CD4-positive, alpha-beta T cell treated with Interleukin-15 for 4 hours (primary cell): Measurements from ENCODE around the gene L1CAM.
A peak's percentile ranks its signal among the peaks of the same experiment; 100 is the strongest.

Experiments used
- DNase-seq: peaks from one replicate; pipeline ENCODE4 v3.0.0-alpha.2; 2020; ENCODE audit warnings: low spot score

L1CAM gene

GRCh38 chrX:153902385-153902784 lies 16.4 kb upstream of the L1CAM start:
- no peak for DNase-seq

DNA sequence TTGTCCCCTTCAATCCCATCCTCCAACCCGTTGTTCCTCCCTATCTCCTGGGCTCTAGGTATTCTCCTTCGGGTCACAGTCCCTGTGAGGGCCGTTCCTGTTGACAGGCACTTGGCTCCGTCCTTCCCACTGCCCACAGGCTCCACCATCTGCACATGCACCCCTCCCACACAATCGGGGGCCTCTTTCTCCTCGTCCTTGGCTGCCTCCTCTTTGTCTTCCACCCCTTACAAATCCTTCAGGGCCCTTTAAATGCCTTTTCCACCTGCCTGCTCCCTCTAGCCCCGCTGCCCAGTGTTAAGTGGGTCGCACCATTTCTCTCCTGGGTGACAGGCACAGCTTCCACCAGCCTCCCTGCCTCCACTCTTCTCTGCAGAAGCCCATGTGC lies 15.8 kb upstream of the L1CAM start:
- DNase-seq = no peak

DNA sequence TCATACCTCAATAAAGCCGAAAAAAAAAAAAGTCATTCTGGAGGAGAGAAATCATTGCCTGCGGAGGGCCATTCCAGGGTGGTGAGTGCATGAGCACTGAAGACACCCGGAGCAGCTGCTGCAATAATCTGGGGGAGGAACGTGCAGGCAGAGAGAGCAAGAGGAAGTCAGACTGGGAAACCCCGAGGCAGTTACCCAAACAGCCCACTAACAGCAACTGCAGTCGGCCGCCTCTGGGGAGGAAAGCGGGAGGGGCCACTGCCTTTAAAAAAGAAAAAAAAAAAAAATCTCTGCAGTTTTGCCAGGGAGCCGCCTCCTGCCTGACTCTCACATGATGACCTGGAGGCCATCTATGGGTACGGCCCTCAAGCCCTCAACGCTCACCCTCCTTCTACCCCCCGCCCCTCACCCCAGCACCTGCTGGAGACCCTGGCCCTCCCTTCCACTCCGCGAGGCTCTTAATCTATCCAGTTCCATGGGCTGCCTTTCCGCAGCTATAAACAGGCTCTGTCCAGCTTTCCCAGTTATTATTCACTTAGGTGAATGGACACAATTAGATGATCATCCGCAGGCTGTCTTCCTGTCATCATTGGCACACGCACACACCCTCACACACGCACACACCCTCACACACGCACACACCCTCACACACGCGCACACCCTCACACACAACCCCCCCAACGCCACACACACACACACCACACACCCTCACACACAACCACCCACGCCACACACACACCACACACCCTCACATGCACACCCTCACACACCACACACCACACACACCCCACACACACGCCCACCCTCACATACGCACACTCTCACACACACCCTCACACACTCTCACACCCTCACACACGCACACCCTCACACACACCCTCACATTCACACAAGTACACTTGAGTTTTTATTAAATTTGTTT lies 15.1 kb upstream of the L1CAM start:
- peak; percentile 55 for DNase-seq

- no peak for DNase-seq
Observed at GRCh38 chrX:153897899-153898298, 11.9 kb upstream of the L1CAM start.

GRCh38 chrX:153889123-153889522 lies 3.1 kb upstream of the L1CAM start:
- DNase-seq = no peak

DNA sequence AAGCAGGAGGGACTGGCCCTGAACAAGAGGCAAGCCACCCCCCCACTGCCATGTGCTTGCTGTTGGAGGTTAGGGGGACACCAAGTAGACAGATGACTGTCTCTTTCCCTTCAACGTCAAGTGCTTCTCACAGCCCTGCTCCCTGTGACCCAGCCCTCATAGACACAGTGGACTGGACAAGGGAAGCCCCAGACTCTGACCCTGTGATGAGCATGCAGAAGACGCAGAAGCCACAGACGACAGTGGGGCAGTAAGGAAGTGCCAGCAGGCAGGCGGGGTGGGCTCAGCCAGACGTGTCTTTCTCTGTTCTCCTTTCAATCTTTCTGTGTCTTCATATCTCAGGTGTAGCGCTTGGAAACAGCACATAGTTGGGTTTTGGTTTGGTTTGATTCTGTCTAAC lies 2.4 kb upstream of the L1CAM start:
- DNase-seq = no peak

- no peak for DNase-seq
Observed at GRCh38 chrX:153887385-153887784, 1.4 kb upstream of the L1CAM start.

- DNase-seq = no peak
Observed at GRCh38 chrX:153886915-153887314, 942 bp upstream of the L1CAM start.

GRCh38 chrX:153885208-153885787 lies 675 bp downstream of the L1CAM start:
- DNase-seq = no peak

GRCh38 chrX:153884590-153884989 lies 1.4 kb downstream of the L1CAM start:
- no peak for DNase-seq

DNA sequence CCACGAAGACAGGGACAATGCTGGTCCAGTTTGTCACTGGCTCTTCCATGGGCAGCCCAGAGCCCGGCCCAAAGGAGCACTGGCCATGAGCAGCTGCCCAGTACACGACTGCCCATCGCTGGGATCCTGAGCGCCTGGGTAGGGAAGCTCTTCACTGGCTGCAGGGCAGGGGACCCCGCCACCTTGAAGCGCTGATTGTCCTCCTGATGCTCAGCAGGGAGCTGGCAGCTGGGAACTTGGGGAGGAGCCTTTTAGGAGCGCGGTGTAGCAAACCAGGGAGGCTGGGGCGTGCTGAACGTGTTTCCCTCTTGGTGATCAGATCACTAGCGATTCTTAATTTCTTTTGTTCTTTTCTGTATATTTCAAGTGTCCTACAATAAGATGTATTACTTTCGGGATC lies 1.8 kb downstream of the L1CAM start:
- DNase-seq = no peak

DNA sequence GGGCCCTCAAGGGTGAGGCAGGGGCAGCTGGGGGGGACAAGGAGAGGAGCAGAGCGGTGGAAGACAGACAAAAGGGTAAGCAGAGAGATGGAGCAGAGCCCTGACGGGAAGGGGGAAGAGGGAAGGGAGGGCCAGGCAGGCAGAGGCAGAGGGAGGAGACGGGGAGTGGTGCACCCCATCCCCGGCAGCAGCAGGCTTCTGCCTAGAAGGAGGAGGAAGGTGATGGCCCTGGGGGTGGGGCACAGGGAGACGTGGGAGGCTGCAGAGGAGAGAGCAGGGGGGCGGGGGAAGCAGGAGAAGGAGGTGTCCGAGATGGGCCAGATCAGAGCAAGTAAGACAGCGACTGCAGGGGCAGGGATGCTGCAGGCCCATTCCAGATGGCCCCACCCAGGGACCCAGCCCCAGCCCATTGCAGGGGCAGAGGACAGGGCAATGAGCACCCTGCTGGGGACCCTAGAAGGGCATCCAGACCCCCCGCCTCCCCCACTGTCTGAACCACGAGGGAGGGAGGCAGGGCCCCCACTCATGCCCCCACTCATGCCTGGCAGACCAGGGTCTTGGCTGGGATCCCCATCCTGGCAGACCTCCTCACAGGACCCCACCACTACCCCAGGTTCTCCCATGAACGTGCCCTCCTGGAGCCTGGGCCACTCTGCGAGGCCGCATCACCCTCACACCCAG lies 2.7 kb downstream of the L1CAM start:
- no peak for DNase-seq

GRCh38 chrX:153882557-153882956 lies 3.4 kb downstream of the L1CAM start:
- no peak for DNase-seq

GRCh38 chrX:153882086-153882498 lies 3.9 kb downstream of the L1CAM start:
- DNase-seq = no peak

GRCh38 chrX:153881281-153881680 lies 4.7 kb downstream of the L1CAM start:
- no peak for DNase-seq

- DNase-seq = no peak
Observed at GRCh38 chrX:153880440-153880815, 5.5 kb downstream of the L1CAM start.

DNA sequence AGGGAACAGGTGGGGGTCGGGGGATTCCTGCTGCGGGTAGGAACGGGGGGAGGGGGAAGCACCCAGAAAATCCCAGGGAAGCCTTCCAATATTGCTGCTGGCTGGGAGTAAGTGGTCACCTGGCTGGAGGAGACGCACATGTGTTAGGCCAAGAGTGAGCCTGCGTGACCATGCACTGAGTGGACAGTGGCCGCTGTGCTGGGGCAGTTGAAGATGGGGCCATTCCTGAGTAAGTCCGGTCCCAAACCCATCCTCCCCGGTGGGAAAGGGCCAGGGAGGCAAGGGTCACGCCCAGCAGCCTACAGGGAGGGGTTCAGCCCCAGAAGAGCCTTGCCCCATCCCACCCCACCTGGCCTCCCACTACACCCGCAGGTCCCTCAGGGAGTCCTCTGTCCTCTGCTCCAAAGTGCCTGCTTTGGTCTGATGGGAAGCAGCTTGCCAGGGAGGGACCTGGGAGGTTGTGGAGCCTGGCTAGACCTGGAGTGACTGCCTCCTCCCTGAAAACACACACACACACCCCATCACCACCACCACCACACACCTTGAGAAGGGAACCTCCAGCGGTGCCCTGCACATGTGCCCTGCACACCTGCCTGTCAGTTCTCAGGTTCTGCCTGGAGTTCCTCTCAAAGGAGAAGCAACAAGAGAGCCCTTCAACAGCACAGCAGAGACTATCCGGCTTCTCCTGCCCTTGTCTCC lies 6.1 kb downstream of the L1CAM start:
- no peak for DNase-seq

DNA sequence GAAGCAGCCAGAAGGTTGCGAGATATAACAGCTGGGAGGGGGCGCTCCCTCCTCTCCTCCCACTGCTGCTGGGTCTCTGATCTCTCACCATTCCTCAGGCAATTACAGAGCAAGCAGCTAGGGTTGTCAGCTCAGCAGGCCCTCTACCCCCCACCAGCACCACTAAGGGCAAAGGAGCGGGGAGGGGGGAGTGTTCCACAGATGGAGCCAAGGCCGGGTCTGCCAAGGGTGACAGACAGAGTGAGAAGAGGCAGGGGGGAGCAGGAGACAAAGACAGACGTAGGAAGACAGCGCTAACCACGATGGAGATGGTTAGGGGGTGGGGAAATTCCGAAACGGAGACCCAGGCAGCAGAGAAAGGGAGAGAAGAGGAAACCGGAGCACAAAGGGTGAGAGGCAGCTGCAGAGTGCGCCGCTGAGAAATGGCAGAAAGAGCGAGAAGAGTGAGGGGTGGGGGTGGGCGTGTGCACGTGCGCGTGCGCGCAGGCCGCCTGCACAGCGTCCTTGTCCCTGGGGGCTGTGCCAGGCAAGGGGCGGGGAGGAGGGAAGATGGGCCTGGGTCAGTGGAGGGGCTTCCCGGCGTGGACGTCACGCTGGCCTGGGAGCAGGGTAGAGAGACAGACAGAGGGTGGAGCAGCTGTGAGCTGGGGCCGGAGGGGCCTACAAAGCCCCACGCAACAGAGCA lies 6.9 kb downstream of the L1CAM start:
- no peak for DNase-seq

GRCh38 chrX:153878345-153878744 lies 7.6 kb downstream of the L1CAM start:
- DNase-seq = no peak

DNA sequence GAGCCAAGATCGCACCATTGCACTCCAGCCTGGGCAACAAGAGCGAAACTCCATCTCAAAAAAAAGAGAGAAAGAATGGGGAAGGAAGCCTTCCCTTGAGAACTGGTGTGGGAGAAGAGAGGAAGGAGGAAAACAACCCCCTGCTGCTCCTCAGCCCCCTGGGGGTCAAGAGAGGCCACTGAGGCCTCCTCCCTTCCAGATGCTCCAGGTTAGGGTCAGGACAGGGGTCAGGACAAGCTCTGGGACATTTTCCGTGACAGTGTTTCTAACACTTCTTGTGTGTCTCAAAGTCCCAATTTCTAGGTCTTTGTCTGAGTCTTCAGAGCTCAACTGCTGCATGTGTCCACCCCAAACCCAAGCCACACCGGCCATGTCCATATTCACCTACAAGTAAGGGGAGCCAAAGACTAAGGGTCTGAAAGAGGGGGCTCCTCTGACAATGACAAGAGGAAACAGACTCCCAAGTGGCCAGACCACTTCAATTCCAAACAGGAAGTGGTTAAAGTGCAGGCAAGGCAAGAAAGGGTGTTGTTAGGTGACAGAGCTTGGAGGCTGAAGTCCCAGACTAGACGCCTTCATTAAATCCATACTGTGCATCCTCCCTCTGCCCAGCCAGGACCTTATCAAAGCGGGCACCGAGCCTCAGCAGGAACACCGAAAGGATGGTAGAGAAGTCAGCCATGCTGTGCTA lies 8.3 kb downstream of the L1CAM start:
- DNase-seq = no peak

- DNase-seq = no peak
Observed at GRCh38 chrX:153876112-153876491, 9.9 kb downstream of the L1CAM start.
